Activated gamma-delta T cell (primary cell): ENCODE data around the gene SPG7.
"Not testable (repeated sequence)": the region's sequence is repeated elsewhere in the genome, so short reads cannot be mapped to it uniquely, and the experiment has no call there.

Source experiments
- DNase-seq: peaks from one replicate; lab custom pipeline; 2025; lab: John Stamatoyannopoulos, UW

SPG7 gene

DNA sequence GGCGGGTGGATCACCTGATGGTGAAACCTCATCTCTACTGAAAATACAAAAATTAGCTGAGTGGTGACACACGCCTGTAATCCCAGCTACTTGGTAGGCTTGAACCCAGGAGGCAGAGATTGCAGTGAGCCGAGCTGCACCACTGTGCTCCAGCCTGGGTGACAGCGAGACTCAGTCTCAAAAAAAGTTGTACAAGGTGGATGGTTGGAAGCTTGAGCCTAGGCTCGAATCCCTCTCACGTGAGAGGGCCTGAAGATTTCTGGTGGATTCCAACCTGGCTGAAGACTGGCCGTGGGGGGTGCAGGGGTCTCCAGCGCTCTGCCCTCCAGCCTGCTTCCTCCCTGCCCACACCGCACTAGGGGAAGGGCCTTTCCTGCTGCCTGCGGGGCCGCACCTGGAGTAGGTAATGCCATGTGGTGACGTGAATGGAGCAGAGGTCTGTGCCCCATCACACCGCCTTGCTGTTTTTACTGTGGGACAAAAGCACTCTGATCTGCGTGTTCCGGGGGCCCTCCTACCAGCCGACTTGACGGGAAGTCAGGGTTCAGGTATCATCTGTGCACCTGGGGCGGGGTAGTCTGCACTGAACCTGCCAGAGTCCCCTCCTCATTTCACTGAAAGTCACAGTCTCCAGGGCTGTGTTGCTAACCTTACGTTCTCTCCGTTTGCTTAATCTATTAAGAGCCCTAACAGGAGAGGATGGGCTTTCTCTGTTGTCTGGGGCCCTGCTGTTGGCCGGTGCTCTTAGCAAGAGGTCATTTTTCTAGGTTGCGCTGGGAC lies 56.5 kb downstream of the SPG7 start:
- DNase-seq: no peak

DNA sequence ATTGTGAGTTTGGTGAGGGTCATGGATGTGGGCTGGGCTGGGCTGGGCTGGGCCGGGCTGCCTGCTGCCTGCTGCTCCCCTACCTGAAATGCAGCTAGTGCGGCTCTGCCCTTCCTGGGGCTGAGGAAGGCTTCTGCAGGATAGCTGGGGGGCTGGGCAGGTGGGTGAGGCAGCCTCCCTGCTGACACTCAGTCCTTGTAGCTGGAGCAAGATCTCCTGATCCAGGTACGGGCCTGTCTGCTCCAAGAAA lies 57.0 kb downstream of the SPG7 start:
- DNase-seq: no peak

DNA sequence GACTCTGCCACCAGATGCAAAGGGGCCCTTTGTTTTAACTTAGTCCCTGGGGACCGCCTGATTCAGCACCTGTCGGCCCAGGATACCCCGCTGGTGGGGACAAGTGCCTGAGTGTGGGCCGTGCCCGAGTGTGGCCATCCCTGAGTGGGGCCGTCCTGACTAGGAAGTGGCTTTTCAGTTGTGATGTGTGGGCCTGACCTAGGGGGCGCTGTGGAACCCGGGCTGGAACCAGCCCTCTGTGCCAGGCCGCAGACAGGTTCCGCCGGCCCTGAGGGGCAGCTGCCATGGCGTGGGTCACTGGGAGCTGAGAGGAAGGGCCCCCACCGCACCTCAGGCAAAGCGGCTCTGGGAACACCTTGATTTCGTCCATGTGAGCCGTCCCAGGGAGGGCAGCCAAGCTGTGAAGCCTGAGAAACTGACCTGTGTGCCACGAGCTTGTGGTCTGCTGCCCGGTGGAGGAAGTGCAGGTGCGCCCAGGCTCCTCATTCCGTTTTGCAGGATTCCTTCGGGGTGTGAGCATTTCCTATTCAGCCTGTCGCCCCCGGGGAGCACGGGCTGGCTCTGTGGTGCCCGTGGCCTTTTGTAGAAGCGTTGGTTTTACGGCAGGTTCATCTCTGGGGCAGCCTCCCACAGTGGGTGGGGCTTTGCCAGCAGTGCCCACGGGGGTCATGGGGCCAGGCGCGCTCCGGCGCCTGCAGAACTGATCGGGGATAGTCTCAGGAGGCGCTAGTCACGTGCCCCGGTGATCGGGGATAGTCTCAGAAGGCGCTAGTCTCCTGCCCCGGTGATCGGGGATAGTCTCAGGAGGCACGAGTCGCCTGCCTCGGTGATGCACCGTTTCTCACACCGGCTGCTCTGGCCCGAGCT lies 57.5 kb downstream of the SPG7 start:
- DNase-seq: no peak

DNA sequence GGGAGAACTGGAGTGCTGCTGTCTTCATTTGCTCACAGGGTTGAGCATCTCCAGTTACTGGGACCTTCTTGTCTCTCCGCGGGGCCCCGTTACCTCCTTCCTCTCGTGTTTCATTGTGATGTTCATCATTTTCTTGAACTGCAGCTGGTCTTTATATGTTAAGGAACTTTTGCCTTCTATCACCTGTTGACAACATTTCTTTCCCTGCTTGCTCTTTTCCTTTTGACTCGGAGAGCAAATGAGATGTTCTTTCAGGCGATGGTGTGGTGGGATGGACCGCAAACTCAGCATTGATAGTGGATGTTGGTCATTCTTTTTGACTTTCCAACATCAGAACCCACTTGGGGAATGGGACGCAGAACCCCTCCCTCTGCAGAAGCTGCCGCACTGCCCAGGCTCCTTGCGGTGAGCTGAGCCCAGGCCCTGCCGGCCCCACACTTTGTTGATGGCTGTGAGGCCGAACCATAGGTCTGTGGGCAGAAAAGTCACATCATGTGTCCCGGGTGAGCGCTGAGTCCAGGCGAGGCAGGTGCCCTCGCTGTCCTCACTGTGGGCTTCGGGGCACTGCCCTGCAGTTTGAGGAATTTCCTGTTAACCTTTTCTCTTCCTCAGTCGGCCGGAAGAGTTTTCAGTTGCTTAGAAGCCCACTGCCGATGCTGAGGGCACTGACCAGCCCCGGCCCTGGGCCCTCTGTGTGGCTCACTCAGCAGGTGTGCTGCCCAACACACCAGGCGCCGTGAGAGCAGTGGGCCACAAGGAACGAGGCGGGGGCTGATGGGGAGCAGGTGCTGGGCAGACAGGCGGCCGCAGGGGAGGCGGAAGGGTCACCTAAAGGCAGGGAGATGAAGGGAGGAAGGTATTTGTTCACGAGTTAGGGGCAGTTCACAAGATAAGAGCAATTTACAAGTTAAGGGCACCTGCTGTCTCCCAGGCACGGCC lies 59.7 kb downstream of the SPG7 start:
- DNase-seq: no peak

DNA sequence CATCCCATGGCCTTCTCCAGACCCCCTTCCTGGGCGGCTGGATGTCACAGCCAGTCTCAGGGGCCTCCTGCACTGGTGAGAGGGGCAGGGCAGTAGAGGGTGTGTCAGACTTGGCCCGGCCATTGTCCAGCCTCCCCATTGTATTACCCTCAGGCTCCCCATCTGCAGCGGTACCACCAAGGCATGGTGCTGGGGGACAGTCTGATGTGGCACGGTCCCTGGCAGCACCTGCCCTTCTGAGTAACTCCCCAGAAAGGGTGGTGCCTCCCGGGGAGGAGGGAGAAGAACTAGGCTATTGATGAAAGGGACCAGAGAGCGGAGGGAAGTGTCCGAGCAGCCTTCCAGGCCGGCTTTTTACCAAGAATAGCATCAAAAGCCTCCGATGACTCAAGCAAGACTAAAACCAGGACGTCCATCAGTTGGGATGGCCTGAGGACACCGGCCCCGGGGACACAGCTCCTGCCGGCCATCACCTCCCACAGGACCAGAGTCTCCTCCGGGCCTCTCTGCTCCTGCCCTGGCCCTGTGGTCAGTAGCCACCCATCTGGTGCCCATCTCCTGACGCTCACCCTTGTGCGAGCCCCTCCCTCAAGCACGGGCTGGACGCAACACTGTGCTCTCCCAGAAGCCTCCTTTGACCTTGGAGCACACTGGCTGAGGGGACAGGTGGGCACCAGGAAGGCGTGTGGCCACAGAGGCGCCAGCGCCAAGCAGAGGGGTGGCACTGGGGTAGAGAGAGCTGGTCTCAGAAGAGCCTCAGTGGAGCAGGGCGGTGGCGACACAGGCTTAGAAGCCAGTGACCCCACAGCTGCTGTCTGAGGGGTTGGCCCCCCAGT lies 61.5 kb downstream of the SPG7 start:
- no peak for DNase-seq

DNA sequence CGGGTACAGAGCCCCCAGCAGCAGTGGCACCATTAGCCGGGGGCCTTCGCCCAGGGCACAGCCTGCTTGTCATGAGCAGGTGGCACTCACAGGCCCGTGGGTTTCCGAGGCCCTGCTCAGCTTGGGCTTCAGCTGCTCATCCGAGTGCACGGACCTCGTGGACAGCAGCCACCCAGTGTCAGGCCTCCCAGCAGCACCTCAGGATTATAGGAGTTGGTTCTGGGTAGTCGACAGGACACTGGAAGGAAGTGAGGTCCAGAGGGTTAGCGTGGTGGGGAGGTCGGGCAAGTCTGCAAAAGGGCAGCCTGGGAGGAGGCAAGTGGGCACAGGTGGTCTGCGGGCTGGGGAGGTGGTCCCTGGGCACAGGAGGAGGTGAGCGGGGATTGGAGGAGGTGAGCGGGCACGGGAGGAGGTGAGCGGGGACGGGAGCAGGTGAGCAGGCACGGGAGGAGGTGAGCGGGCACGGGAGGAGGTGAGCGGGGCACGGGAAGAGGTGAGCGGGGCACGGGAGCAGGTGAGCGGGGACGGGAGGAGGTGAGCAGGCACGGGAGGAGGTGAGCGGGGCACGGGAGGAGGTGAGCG lies 62.2 kb downstream of the SPG7 start:
- no peak for DNase-seq

DNA sequence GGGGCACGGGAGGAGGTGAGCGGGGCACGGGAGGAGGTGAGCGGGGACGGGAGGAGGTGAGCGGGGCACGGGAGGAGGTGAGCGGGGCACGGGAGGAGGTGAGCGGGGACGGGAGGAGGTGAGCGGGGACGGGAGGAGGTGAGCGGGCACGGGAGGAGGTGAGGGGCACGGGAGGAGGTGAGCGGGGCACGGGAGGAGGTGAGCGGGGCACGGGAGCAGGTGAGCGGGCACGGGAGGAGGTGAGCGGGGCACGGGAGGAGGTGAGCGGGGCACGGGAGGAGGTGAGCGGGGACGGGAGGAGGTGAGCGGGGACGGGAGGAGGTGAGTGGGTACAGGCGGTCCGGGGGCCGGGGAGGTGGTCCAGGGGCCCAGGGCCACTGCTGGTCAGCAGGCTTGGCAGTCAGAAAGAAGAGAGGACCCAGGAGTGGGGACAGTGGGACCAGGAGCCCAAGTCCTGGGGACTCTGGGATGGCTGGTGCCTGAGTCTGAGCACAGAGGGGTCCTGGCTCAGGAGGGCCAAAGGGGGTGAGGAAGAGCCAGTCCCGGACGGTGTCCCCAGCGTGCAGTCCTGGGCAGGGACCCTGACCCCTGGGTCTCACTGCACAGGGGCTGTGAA lies 62.9 kb downstream of the SPG7 start:
- DNase-seq: not testable (repeated sequence)

DNA sequence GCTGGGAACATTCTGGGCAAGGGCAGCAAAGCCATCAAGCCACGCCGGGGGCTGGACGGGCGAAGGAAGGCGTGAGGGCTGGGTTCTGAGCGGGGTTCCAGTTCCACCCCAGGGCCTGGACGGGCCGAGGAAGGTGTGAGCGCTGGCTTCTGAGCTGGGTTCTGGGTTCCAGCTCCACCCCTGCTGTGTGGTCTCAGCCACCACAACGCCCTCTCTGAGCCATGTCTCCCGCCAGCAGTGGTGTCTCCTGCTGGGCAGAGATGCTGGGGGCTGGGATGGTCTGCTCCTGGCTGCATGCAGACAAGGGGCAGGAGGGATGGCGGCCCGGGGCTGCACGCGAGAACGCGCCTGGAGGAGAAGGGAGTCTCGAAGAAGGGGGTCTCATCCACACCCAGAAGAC lies 63.4 kb downstream of the SPG7 start:
- DNase-seq: no peak

DNA sequence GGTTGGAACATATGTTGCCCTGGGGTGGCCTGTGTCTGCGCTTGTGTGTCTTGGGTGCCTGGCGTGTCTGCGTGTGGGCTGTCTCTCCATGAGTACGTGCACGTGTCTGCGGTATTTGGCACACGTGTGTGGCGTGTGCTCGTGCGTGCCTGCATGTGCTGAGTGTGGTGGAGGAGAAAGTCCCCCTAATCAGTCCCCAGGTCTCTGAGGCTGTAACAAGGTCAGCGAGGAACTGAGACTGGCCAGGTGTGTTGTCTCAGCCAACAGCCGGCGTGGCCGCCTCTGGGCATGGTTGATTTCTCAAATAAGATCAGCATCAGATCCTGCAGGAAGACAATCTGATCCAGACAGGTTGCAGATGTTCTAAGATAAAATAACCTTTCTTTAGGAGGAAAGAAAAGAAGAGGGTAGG lies 63.9 kb downstream of the SPG7 start:
- DNase-seq: no peak

DNA sequence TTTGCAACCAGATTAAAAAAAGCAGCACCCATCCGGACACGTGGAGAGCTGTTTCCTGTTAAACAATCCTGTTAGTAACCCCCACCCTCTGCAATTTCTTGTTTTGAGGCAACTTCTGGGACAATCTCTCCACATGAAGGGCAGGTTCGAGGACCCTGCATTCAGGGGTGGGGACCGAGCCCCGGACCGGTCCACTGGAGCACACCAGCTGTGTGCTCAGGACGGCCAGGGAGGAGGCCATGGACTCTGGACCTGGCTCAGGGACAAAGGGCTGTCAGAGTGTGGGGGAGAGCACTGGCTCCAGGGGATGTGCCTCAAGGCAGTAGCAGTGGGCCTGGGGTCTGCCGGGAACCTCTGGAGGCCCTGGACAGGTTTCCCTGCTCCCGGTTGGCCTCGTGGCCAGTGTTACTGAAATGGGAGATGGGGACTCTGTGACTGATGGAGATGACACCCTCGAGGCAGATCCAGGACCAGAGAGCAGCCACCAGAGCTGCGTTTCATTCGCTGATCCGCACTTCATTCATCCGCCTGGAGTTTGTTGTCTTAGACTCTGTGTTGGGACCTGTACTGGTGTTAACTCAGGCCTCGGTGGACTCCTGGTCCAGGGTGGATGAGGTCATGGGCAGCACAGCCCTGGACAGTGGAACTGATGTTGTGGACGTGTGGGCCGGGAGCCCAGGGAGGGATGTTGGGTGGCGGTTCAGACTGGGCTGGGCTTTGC lies 64.4 kb downstream of the SPG7 start:
- no peak for DNase-seq

DNA sequence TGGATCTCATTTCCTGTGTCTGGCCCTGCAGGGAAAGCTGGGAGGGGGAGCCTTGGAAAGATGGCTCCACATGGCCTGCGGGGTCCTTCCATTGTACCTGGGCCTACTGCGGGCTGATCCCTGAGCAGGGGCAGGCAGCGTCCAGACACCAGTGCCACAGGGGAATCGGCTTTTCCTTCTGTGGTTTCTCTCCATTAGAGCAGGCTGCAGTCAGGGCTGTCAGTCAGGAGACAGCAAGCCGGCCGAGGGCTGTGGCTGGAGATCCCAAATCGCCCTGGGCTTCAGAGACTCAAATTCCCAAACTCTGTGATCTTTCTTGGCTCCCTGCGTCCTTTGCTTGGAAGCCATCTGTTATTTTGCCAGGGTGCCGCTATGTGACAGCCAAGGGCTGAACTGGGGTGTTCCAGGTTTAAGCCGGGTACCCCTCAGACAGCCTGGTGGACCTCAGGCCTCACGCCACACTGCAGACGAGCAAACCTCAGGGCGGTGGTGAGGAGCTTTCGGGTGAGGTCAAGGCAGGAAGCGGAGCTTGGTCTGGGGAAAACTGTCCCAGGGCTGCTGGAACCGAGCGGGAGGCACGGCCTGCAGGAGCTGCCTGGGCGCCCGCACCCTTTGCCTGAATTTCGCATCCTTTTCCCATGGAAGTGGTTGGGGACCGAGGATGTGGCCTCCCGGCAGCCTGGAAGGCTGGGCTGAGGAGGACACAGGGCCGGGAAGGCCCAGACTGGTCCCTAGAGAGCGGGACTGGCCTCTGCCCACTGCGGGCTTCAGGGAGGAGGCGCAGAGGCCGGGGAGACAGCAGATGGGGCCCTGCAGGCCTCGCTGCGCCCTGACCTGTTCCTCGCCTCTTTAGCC lies 65.8 kb downstream of the SPG7 start:
- DNase-seq: no peak

DNA sequence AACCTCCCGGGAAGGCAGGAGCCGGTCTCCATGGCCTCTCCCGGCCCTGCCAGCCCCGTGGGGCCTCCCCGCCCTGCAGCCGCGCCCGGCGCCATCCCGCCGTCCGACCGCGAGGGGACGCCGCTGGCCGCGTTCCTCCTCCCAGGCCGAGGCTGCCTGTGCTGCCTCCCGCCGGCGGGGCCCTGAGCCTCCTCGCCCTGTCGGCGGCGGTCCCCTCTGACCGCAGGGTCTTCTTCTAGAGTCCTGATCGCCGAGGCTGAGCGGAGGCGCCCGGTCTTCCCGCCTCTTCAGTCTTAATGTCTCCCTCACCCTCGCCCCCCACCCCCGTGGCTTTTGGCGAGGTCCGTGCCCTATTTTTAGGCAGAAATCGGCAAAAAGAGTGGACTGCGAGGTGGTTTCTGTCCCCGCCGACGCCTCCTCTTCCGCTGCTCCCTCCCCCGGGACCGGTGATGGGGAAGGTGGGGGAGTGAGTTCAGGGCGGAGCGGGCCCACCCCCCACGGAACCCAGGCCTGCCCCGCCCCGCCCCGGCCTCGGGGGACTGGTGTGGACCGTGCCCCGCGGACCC lies 66.6 kb downstream of the SPG7 start:
- DNase-seq: no peak

DNA sequence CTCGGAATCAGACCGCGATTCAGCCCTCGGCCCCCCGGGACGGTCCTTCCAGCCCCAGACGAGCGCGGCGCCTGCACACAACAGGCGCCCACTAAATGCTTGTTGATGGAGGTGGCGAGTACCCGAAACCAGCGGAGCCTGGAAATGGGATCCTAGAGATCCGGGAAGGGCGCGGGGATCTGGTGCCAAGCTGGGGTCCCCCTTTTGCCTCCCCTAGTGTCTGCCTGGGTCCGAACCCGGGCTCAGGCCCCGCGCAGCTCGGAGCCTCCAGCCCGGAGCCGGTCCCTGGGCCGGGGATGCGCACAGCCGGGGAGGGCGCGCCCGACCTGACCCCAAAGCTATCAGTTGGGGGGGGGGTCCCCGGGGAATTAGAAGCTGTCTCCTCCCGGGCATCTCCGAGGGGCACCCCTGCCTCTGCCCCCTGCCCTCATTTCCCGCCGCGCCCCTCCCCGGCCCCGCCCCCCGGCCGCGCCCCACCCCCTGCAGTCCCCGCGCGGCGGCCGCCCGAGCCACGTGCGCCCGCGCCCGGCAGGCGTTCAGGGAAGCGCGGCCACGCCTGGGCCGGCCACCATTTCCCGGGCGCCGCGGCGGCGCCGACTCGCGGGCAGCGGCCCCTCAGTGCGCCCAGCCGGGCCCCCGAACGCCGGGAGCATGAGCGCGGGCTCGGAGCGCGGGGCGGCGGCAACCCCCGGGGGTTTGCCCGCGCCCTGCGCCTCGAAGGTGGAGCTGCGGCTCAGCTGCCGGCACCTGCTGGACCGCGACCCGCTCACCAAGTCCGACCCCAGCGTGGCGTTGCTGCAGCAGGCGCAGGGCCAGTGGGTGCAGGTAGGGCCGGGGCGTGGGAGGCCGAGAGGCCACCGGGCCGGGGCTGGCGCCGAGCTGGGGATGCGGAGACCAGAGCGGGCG lies 67.3 kb downstream of the SPG7 start, which contains the start of gene CPNE7:
Gene CPNE7 (plus strand): TSS at position 512 of the 906 bp plus-strand sequence. CDS start 140 bp downstream, at position 652.
- DNase-seq: no peak

DNA sequence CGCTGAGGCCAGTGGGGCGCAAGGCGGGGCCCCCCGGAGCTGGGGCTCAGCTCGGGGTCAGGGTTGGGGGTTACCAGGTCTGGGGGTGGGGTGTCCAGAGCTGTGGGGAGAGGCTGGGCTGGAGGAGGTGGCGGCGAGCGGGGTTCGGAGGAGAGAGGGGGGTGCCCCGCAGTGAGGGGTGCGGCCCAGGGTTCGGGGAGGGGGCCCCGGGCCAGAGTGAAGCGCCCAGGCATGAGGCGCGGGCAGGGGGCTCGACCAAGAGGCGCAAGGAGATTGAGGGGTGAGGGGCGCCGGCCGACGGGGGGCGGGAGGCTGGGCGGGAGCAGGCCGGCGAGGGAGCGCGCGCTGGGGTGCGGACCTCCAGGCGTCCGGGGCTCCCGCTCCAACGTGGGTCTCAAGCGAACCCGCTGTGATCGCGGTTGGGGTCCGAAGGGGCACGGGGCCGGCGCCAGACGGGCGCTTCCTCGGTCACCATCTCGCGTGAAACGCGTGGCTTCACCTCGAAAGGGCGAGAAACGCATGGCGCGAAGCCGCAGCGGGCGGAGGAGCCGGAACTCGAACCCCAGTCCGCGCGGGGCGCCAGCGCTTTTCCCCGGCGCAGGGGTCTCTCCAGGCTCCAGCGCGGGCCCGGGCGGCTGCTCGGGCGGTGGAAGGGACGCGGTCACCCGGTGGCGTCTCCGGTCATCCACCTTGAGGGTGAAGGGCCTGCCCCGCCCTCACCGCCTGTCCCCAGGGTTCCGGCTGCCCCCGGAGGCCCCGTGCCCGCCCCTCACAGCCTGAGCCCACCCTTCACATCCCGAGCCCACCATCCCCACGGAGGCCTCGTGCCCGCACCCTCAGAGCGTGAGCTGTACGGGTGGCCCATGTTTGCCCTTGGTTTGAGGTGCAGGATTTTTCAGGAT lies 68.2 kb downstream of the SPG7 start:
- DNase-seq: no peak

DNA sequence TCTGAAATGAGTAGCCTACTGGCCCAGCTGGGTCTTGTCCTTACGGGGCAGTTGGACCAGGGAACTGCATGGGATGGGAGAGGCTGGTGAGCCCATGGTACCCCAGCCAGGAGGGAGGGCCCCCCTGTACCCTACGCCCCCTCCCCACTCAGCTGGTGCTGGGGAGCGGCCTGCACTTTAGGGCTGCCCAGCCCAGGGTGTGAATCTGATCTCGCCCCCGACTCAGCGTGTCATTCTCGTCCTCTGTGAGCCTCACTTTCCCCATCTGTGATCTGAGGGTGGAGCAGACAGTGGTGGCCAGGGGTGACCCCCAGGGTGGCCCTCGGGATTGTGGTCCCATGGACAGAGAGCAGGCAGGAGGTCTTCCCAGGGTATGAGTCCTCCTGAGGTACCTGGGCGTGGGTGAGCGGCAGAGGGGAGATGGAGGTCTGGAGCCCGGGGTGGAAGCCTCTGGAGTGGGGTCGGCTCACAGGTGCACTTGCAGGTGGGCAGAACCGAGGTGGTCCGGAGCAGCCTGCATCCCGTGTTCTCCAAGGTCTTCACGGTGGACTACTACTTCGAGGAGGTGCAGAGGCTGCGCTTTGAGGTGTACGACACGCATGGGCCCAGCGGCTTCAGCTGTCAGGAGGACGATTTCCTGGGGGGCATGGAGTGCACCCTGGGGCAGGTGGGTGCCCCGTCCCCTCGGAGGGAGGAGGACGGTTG lies 69.0 kb downstream of the SPG7 start:
- no peak for DNase-seq

DNA sequence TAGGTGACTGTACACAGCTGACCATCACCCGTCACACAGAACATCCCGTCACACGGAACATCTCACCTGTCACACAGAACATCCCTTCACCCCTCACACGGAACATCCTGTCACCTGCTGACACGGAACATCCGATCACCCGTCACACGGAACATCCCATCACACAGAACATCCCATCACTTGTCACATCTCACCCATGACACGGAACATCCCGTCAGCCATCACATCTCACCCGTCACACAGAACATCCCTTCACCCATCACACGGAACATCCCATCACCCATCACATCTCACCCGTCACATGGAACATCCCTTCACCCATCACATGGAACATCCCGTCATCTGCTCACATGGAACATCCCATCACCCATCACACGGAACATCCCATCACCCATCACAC lies 71.1 kb downstream of the SPG7 start:
- no peak for DNase-seq
